Small intestine (tissue), 7 donors: ENCODE measurements around the gene ELF3. TPM values are rescaled to one million over a fixed set of nuclear protein-coding genes. Genes with fewer than 3 reads are reported as not detected.

Experiments used
- DNase-seq, 2 donors: peaks; one replicate each; pipeline versions ENCODE4 v3.0.0 to v3.0.0-alpha.2; 2013
- FAIRE-seq: peaks from 2 replicates; lab custom pipeline; 2012; peaks lifted over from hg19 to GRCh38; lab: Jason Lieb, UNC
- H3K27ac ChIP-seq, 3 donors: one replicate each; pipeline ENCODE4 v1.5.1; 2013; ENCODE audit warnings: low read length in 2 of 3, mild to moderate bottlenecking in 2 of 3, control low read depth in 1 of 3, inconsistent platforms in 1 of 3, low read depth in 1 of 3, moderate library complexity in 1 of 3
- H3K27me3 ChIP-seq, 3 donors: one replicate each; pipeline ENCODE4 v1.6.1; 2013; ENCODE audit warnings: low read length in 3 of 3, inconsistent platforms in 1 of 3; ENCODE audit not compliant: control insufficient read depth in 3 of 3, insufficient read depth in 3 of 3
- H3K36me3 ChIP-seq, 3 donors: one replicate each; pipeline ENCODE4 v1.6.1; 2013; ENCODE audit warnings: low read length in 3 of 3, inconsistent platforms in 1 of 3, low read depth in 1 of 3, mild to moderate bottlenecking in 1 of 3, moderate library complexity in 1 of 3; ENCODE audit not compliant: control insufficient read depth in 3 of 3, insufficient read depth in 2 of 3
- H3K4me1 ChIP-seq, 3 donors: one replicate each; pipeline ENCODE4 v1.6.1; 2013; ENCODE audit warnings: low read length in 2 of 3, inconsistent platforms in 1 of 3, low read depth in 1 of 3, mild to moderate bottlenecking in 1 of 3, moderate library complexity in 1 of 3; ENCODE audit not compliant: control insufficient read depth in 3 of 3, insufficient read depth in 2 of 3
- H3K4me3 ChIP-seq, 3 donors: one replicate each; pipeline ENCODE4 v1.5.1; 2013; ENCODE audit warnings: low read length in 3 of 3, control low read depth in 1 of 3, inconsistent platforms in 1 of 3, low read depth in 1 of 3, mild to moderate bottlenecking in 1 of 3, moderate library complexity in 1 of 3
- H3K9me3 ChIP-seq, 2 donors: one replicate each; pipeline ENCODE4 v1.6.1; 2013; ENCODE audit warnings: low read depth in 1 of 2, low read length in 1 of 2; ENCODE audit not compliant: control insufficient read depth in 2 of 2, insufficient read depth in 1 of 2
- WGBS, 3 donors: extraction: QIAGEN DNeasy Blood & Tissue Kit; methylation state at CpG; one replicate each; pipeline ENCODE4 v1.1.7; 2013; 5-methylcytosine and 5-hydroxymethylcytosine counted together
- polyA plus RNA-seq, 4 donors: library from polyadenylated mRNA; stranded (reverse) in 3 of 4; unstranded in 1 of 4; fragments of 200-250 nt in 3 of 4; fragments of 120-200 nt in 1 of 4; gene quantifications; one replicate each; pipeline versions ENCODE4 v1.2.1 to v1.2.3, GENCODE V29; 2013
- donor health status: healthy with polysubstance abuse.
- donor health status: control.
- donor health status: control.
- donor health status: Bipolar disorder and iron deficiency.
- donor health status: healthy.

ELF3 gene
- polyA plus RNA-seq, 4 donors: 261 to 708 (median 441) TPM

GRCh38 chr1:201999625-202000238, 10.7 kb upstream of the ELF3 start:
- no peak for FAIRE-seq
- 39 to 56% (median 46%) methylated on average over 16 of the region's 16 CpGs for WGBS, 3 donors

GRCh38 chr1:202002507-202002906, 7.9 kb upstream of the ELF3 start:
- H3K27me3 ChIP-seq: no peaks in the 10 kb centered on the region
- no peak overlapping the region for H3K4me3 ChIP-seq
- DNase-seq: peak; percentile 56
- no peak overlapping the region for H3K27ac ChIP-seq
- no peak for FAIRE-seq
- 47 to 71% (median 50%) methylated on average over 9 of the region's 9 CpGs for WGBS, 3 donors
- peaks cover 27 to 82% (median 28%) of the 10 kb centered on the region in 3 donors for H3K36me3 ChIP-seq
- peaks cover 0 to 16% (median 0%) of the 10 kb centered on the region in 3 donors for H3K4me1 ChIP-seq
- no peaks in the 10 kb centered on the region for H3K9me3 ChIP-seq

More at GRCh38 chr1:201999625-202000238, 10.7 kb upstream of the ELF3 start:
- peak; percentile 76 for DNase-seq
- Histone ChIP-seq H3K27me3 (no peaks in the 10 kb centered on the region), H3K4me1 (peaks cover 0 to 6% (median 0%) of the 10 kb centered on the region in 3 donors), H3K4me3 (no peak overlapping the region), H3K36me3 (peaks cover 28 to 90% (median 30%) of the 10 kb centered on the region in 3 donors), H3K27ac (no peak overlapping the region), H3K9me3 (no peaks in the 10 kb centered on the region)

- Histone ChIP-seq H3K27me3 (no peaks in the 10 kb centered on the region), H3K9me3 (no peaks in the 10 kb centered on the region), H3K4me1 (peaks cover 0 to 28% (median 0%) of the 10 kb centered on the region in 3 donors), H3K27ac (no peak overlapping the region), H3K36me3 (peaks cover 25 to 62% (median 26%) of the 10 kb centered on the region in 3 donors), H3K4me3 (no peak overlapping the region)
- DNase-seq (no peak), FAIRE-seq (no peak)
- WGBS, 3 donors: 71 to 81% (median 74%) methylated on average over 9 of the region's 9 CpGs
Observed at GRCh38 chr1:202004711-202005110, 5.7 kb upstream of the ELF3 start.

- DNase-seq (peak; percentile 40 to 48), FAIRE-seq (no peak)
- peaks cover 21 to 55% (median 23%) of the 10 kb centered on the region in 3 donors for H3K36me3 ChIP-seq
- no peak overlapping the region for H3K27ac ChIP-seq
- H3K27me3 ChIP-seq: no peaks in the 10 kb centered on the region
- 76 to 82% (median 79%) methylated on average over 2 of the region's 2 CpGs for WGBS, 3 donors
- H3K4me3 ChIP-seq: no peak overlapping the region
- H3K4me1 ChIP-seq: peaks cover 0 to 32% (median 0%) of the 10 kb centered on the region in 3 donors
- no peaks in the 10 kb centered on the region for H3K9me3 ChIP-seq
Observed at GRCh38 chr1:202005958-202006357, 4.4 kb upstream of the ELF3 start.

GRCh38 chr1:202007304-202007703, 3.1 kb upstream of the ELF3 start:
- peak overlapping the region; percentile 17 to 98 (median 74) for H3K27ac ChIP-seq
- peaks cover 16 to 56% (median 27%) of the 10 kb centered on the region in 3 donors for H3K36me3 ChIP-seq
- peaks cover 0 to 31% (median 0%) of the 10 kb centered on the region in 3 donors for H3K4me1 ChIP-seq
- WGBS, 3 donors: 11 to 47% (median 47%) methylated on average over 8 of the region's 8 CpGs
- peak overlapping the region in 1 of 3 donors; percentile 96 for H3K4me3 ChIP-seq
- no peaks in the 10 kb centered on the region for H3K9me3 ChIP-seq
- DNase-seq (peak; percentile 64), FAIRE-seq (no peak)
- H3K27me3 ChIP-seq: no peaks in the 10 kb centered on the region

GRCh38 chr1:202007805-202008489, 2.4 kb upstream of the ELF3 start:
- peak overlapping the region; percentile 17 to 98 (median 98) for H3K27ac ChIP-seq
- no peaks in the 10 kb centered on the region for H3K27me3 ChIP-seq
- no peak for FAIRE-seq
- peak; percentile 95 to 98 for DNase-seq
- peaks cover 12 to 56% (median 25%) of the 10 kb centered on the region in 3 donors for H3K36me3 ChIP-seq
- peaks cover 0 to 26% (median 0%) of the 10 kb centered on the region in 3 donors for H3K4me1 ChIP-seq
- H3K9me3 ChIP-seq: no peaks in the 10 kb centered on the region
- WGBS, 3 donors: 8 to 52% (median 39%) methylated on average over 9 to 11 of the region's 11 CpGs
- peak overlapping the region in 2 of 3 donors; percentile 12 to 96 for H3K4me3 ChIP-seq

GRCh38 chr1:202009326-202010179, 834 bp upstream of the ELF3 start:
- H3K36me3 ChIP-seq: peaks cover 6 to 56% (median 22%) of the 10 kb centered on the region in 3 donors
- 7 to 17% (median 9%) methylated on average over 11 of the region's 11 CpGs for WGBS, 3 donors
- H3K4me3 ChIP-seq: peak overlapping the region; percentile 10 to 96 (median 52)
- no peaks in the 10 kb centered on the region for H3K9me3 ChIP-seq
- H3K27me3 ChIP-seq: no peaks in the 10 kb centered on the region
- H3K4me1 ChIP-seq: peaks cover 0 to 26% (median 0%) of the 10 kb centered on the region in 3 donors
- peak; percentile 96 for DNase-seq
- H3K27ac ChIP-seq: peak overlapping the region; percentile 98
- no peak for FAIRE-seq

GRCh38 chr1:202011994-202012393, 1.6 kb downstream of the ELF3 start:
- FAIRE-seq (no peak), DNase-seq (peak; percentile 50 to 51)
- Histone ChIP-seq H3K27me3 (no peaks in the 10 kb centered on the region), H3K27ac (peak overlapping the region; percentile 94 to 98 (median 94)), H3K36me3 (peaks cover 0 to 63% (median 18%) of the 10 kb centered on the region in 3 donors), H3K9me3 (no peaks in the 10 kb centered on the region), H3K4me1 (peaks cover 0 to 44% (median 0%) of the 10 kb centered on the region in 3 donors), H3K4me3 (peak overlapping the region; percentile 74 to 96 (median 89))
- WGBS, 3 donors: 13 to 63% (median 28%) methylated on average over 11 of the region's 11 CpGs
